Measurements from ENCODE around the gene NEURL1B. TPM values are rescaled to one million over a fixed set of nuclear protein-coding genes. Genes with fewer than 3 reads are reported as not detected.
A peak's percentile ranks its signal among the peaks of the same experiment; 100 is the strongest.

The NEURL1B gene
- total RNA-seq, result 0.20 and 0.37 TPM in 2 replicates

DNA sequence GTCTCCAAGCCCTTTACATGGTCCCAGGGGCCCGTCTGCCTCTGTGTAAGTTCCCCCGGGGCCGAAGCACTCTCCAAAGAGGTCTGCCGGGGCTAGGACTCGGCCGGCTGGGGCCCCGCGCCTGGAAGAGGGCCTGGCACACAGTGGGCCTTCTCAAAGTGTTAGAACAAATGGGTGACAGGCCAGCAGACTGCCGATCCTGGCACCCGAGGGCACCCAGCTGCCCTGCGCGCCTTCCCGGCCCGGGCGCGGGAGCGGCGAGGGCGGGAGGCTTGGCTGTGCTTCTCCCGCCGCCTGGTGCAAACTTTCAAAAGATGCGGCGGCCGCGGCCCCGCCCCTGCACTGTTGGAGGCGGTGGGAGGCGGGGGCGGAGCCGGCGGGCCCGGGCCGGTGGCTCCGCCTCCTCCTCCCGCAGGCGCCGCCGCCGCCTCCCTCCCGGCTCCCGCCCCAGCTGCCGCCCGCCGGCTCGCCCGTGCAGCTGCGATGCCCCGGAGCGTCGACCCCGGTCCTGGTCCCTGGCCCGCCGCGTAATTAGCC is at the start of gene NEURL1B:
TSS of gene NEURL1B (plus strand) at position 442 of the 537 bp plus-strand sequence. CDS start 144 bp downstream, outside the sequence.

Small RNA genes within 50 kb of the gene (small RNA-seq; reads per million reads assigned to genes)
- gene AC027309.2 (0.36 reads per million, percentile 15 among the genes with 10 or more reads in this experiment), gene MIR5003 (not detected)

Other genes with a start within 250 kb of the NEURL1B start
- 53.0 and 60.6 TPM in 2 replicates for gene SH3PXD2B, start 186.7 kb upstream of the NEURL1B start, total RNA-seq
- gene DUSP1, start 129.9 kb downstream of the NEURL1B start, total RNA-seq, result 96.8 and 158 TPM in 2 replicates
- 202 and 223 TPM in 2 replicates for gene ERGIC1, start 193.0 kb downstream of the NEURL1B start, total RNA-seq

Data from subcutaneous preadipocyte (primary cell).